HCT116 (cell line): Measurements from ENCODE around the gene SPARCL1.

ENCODE experiments used
- ELF1 ChIP-seq: IDR thresholded peaks from 2 replicates; pipeline ENCODE4 v1.6.1; 2012; ENCODE audit warnings: low read depth, borderline replicate concordance
- EZH2phosphoT487 ChIP-seq: fragments of 200-600 bp; IDR thresholded peaks from 2 replicates; pipeline ENCODE4 v1.6.1; 2018; ENCODE audit warnings: antibody characterized with exemption, borderline replicate concordance
- JUND ChIP-seq: IDR thresholded peaks from 2 replicates; pipeline ENCODE4 v1.6.1; 2012
- POLR2A ChIP-seq: IDR thresholded peaks from 2 replicates; pipeline ENCODE4 v1.7.0; 2011; ENCODE audit warnings: borderline replicate concordance; ENCODE audit not compliant: insufficient read depth, insufficient read length; ENCODE audit errors: extremely low read depth
- POLR2AphosphoS5 ChIP-seq: IDR thresholded peaks from 2 replicates; pipeline ENCODE4 v1.6.1; 2011; ENCODE audit warnings: mild to moderate bottlenecking, low read depth, low read length, moderate library complexity
- TCF7L2 ChIP-seq: IDR thresholded peaks from 2 replicates; pipeline ENCODE4 v1.7.0; 2011; ENCODE audit warnings: borderline replicate concordance, inconsistent platforms; ENCODE audit not compliant: insufficient read depth, insufficient read length; ENCODE audit errors: extremely low read depth
- ZFX ChIP-seq: fragments of 450-650 bp; IDR thresholded peaks from 2 replicates; pipeline ENCODE4 v1.6.1; 2017
- ZNF274 ChIP-seq: fragments of 200-500 bp; sonication (Bioruptor generic); IDR thresholded peaks from 2 replicates; pipeline ENCODE4 v1.6.1; 2014; ENCODE audit warnings: mild to moderate bottlenecking, low read depth, low read length, inconsistent platforms
- TF ChIP-seq, protein P1 (sequence below), 3 experiments: fragments of 200-600 bp in 1 of 3; sonication (generic) in 1 of 3; IDR thresholded peaks in 2 of 3; conservative IDR thresholded peaks in 1 of 3; 2 replicates each; pipeline ENCODE4 v1.5.1; 2012 to 2017; ENCODE audit warnings: low read depth in 2 of 3, low read length in 2 of 3, antibody characterized with exemption in 1 of 3, borderline replicate concordance in 1 of 3, control low read depth in 1 of 3, mild to moderate bottlenecking in 1 of 3, mixed read lengths in 1 of 3, mixed run types in 1 of 3, moderate library complexity in 1 of 3; ENCODE audit not compliant: insufficient read depth in 1 of 3
- TF ChIP-seq, protein P2 (sequence below): IDR thresholded peaks from 2 replicates; pipeline ENCODE4 v1.6.1; 2012; ENCODE audit warnings: low read depth

- no peak for TF ChIP-seq ELF1
- TF ChIP-seq, protein P1, sequence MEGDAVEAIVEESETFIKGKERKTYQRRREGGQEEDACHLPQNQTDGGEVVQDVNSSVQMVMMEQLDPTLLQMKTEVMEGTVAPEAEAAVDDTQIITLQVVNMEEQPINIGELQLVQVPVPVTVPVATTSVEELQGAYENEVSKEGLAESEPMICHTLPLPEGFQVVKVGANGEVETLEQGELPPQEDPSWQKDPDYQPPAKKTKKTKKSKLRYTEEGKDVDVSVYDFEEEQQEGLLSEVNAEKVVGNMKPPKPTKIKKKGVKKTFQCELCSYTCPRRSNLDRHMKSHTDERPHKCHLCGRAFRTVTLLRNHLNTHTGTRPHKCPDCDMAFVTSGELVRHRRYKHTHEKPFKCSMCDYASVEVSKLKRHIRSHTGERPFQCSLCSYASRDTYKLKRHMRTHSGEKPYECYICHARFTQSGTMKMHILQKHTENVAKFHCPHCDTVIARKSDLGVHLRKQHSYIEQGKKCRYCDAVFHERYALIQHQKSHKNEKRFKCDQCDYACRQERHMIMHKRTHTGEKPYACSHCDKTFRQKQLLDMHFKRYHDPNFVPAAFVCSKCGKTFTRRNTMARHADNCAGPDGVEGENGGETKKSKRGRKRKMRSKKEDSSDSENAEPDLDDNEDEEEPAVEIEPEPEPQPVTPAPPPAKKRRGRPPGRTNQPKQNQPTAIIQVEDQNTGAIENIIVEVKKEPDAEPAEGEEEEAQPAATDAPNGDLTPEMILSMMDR (IDR thresholded peaks at IDR 0.05 in 2 of 3, conservative IDR thresholded peaks at IDR 0.05 in 1 of 3; ENCODE audit: borderline replicate concordance in 1 of 3, insufficient read depth in 1 of 3, low read depth in 2 of 3, low read length in 2 of 3): no peak
- TF ChIP-seq, protein P2, sequence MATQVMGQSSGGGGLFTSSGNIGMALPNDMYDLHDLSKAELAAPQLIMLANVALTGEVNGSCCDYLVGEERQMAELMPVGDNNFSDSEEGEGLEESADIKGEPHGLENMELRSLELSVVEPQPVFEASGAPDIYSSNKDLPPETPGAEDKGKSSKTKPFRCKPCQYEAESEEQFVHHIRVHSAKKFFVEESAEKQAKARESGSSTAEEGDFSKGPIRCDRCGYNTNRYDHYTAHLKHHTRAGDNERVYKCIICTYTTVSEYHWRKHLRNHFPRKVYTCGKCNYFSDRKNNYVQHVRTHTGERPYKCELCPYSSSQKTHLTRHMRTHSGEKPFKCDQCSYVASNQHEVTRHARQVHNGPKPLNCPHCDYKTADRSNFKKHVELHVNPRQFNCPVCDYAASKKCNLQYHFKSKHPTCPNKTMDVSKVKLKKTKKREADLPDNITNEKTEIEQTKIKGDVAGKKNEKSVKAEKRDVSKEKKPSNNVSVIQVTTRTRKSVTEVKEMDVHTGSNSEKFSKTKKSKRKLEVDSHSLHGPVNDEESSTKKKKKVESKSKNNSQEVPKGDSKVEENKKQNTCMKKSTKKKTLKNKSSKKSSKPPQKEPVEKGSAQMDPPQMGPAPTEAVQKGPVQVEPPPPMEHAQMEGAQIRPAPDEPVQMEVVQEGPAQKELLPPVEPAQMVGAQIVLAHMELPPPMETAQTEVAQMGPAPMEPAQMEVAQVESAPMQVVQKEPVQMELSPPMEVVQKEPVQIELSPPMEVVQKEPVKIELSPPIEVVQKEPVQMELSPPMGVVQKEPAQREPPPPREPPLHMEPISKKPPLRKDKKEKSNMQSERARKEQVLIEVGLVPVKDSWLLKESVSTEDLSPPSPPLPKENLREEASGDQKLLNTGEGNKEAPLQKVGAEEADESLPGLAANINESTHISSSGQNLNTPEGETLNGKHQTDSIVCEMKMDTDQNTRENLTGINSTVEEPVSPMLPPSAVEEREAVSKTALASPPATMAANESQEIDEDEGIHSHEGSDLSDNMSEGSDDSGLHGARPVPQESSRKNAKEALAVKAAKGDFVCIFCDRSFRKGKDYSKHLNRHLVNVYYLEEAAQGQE: no peak
- no peak for TF ChIP-seq JUND
- TF ChIP-seq POLR2A: no peak
- TF ChIP-seq TCF7L2: no peak
- TF ChIP-seq EZH2phosphoT487: no peak
- no peak for TF ChIP-seq POLR2AphosphoS5
- no peak for TF ChIP-seq ZNF274
- no peak for TF ChIP-seq ZFX
Measured at GRCh38 chr4:87521319-87521718, 7.9 kb downstream of the SPARCL1 start.
